ENCODE measurements around the gene CCDC86.

CCDC86 gene

GRCh38 chr11:60803273-60803936 lies 38.5 kb upstream of the CCDC86 start:
- TF ChIP-seq, protein P1, sequence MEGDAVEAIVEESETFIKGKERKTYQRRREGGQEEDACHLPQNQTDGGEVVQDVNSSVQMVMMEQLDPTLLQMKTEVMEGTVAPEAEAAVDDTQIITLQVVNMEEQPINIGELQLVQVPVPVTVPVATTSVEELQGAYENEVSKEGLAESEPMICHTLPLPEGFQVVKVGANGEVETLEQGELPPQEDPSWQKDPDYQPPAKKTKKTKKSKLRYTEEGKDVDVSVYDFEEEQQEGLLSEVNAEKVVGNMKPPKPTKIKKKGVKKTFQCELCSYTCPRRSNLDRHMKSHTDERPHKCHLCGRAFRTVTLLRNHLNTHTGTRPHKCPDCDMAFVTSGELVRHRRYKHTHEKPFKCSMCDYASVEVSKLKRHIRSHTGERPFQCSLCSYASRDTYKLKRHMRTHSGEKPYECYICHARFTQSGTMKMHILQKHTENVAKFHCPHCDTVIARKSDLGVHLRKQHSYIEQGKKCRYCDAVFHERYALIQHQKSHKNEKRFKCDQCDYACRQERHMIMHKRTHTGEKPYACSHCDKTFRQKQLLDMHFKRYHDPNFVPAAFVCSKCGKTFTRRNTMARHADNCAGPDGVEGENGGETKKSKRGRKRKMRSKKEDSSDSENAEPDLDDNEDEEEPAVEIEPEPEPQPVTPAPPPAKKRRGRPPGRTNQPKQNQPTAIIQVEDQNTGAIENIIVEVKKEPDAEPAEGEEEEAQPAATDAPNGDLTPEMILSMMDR (IDR thresholded peaks at IDR 0.05; ENCODE audit: borderline replicate concordance, extremely low read depth, low read length, poor library complexity, severe bottlenecking) = no peak
- TF ChIP-seq EZH2 (IDR thresholded peaks at IDR 0.05; ENCODE audit: borderline replicate concordance, low read depth, low read length, severe bottlenecking) = no peak
- Histone ChIP-seq H3K36me3 (ENCODE audit: insufficient read depth, low read length) (no peaks in the 10 kb centered on the region), H3K4me3 (ENCODE audit: low read depth in 1 of 2, low read length in 2 of 2) (no peak overlapping the region), H3K9me3 (ENCODE audit: insufficient read depth, low read length, severe bottlenecking) (no peaks in the 10 kb centered on the region), H3K79me2 (ENCODE audit: insufficient read depth, low read length) (no peaks in the 10 kb centered on the region), H3K27ac (ENCODE audit: low read length) (no peak overlapping the region), H3K27me3 (ENCODE audit: insufficient read depth, low read length, poor library complexity) (no peaks in the 10 kb centered on the region), H3K9ac (ENCODE audit: low read depth, low read length) (no peak overlapping the region), H2AFZ (ENCODE audit: low read depth, low read length) (no peak overlapping the region), H3K4me2 (ENCODE audit: insufficient read depth, low read length) (no peak overlapping the region), H3K4me1 (ENCODE audit: insufficient read depth, low read length) (no peaks in the 10 kb centered on the region), H4K20me1 (ENCODE audit: insufficient read depth, low read length) (no peaks in the 10 kb centered on the region)
- no peak for ATAC-seq (ENCODE audit: insufficient read depth, low read depth)
- DNase-seq = no peak

DNA sequence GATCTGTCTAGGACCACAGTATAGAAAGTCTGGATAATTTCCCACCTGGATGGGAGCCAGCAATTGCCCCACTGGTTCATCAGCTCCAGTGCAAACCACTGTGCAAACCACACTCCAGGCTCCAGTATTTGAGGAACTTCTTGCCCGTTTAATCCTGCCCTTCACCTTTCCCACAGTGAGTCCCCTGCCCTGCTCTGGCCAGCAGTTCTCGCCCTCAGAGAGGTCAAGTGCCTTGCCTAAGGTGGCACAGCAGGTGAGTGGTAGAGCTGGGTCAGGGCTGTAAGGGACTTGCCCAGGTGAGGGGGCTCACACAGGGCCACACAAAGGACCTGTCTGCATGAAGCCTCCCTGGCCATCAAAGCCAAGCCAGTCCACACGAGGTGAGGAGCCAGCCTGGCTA lies 32.7 kb upstream of the CCDC86 start:
- Histone ChIP-seq H3K79me2 (ENCODE audit: insufficient read depth, low read length) (no peaks in the 10 kb centered on the region), H3K36me3 (ENCODE audit: insufficient read depth, low read length) (no peaks in the 10 kb centered on the region), H2AFZ (ENCODE audit: low read depth, low read length) (no peak overlapping the region), H3K4me3 (ENCODE audit: low read depth in 1 of 2, low read length in 2 of 2) (no peak overlapping the region), H3K9me3 (ENCODE audit: insufficient read depth, low read length, severe bottlenecking) (no peaks in the 10 kb centered on the region), H3K27me3 (ENCODE audit: insufficient read depth, low read length, poor library complexity) (no peaks in the 10 kb centered on the region), H3K9ac (ENCODE audit: low read depth, low read length) (no peak overlapping the region), H3K4me2 (ENCODE audit: insufficient read depth, low read length) (no peak overlapping the region), H3K4me1 (ENCODE audit: insufficient read depth, low read length) (no peaks in the 10 kb centered on the region), H3K27ac (ENCODE audit: low read length) (no peak overlapping the region), H4K20me1 (ENCODE audit: insufficient read depth, low read length) (0 out of 2 replicates have a peak, but pooled peaks cover 4% of the 10 kb centered on the region)
- DNase-seq (no peak), ATAC-seq (ENCODE audit: insufficient read depth, low read depth) (no peak)
- no peak for TF ChIP-seq EZH2 (IDR thresholded peaks at IDR 0.05; ENCODE audit: borderline replicate concordance, low read depth, low read length, severe bottlenecking)
- TF ChIP-seq, protein P1 (IDR thresholded peaks at IDR 0.05; ENCODE audit: borderline replicate concordance, extremely low read depth, low read length, poor library complexity, severe bottlenecking) = no peak

DNA sequence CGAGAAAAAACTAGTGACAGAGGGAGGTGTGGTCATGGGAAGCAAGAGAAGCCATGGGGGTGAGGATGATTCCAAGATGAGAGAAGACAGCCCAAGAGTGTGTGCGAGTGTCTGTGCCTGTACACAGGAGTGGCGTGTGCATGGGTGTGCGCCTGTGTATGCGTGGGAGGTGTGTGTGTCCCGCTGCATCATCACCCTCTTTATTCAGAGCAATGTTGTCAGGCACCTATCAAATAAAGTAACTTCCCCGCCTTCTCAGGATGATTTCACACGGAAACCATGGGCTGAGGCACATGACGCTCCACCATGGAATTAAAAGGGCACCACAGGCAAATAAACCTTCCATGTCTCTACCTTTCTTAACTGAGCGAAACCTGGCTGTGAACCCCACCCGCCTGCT lies 32.2 kb upstream of the CCDC86 start:
- H3K4me2 ChIP-seq (ENCODE audit: insufficient read depth, low read length) = no peak overlapping the region
- H3K36me3 ChIP-seq (ENCODE audit: insufficient read depth, low read length) = no peaks in the 10 kb centered on the region
- no peaks in the 10 kb centered on the region for H3K9me3 ChIP-seq (ENCODE audit: insufficient read depth, low read length, severe bottlenecking)
- no peak for TF ChIP-seq EZH2 (IDR thresholded peaks at IDR 0.05; ENCODE audit: borderline replicate concordance, low read depth, low read length, severe bottlenecking)
- TF ChIP-seq, protein P1 (IDR thresholded peaks at IDR 0.05; ENCODE audit: borderline replicate concordance, extremely low read depth, low read length, poor library complexity, severe bottlenecking) = no peak
- no peaks in the 10 kb centered on the region for H3K4me1 ChIP-seq (ENCODE audit: insufficient read depth, low read length)
- no peak overlapping the region for H3K9ac ChIP-seq (ENCODE audit: low read depth, low read length)
- no peaks in the 10 kb centered on the region for H3K27me3 ChIP-seq (ENCODE audit: insufficient read depth, low read length, poor library complexity)
- DNase-seq = no peak
- no peak overlapping the region for H2AFZ ChIP-seq (ENCODE audit: low read depth, low read length)
- no peak overlapping the region for H3K27ac ChIP-seq (ENCODE audit: low read length)
- H3K4me3 ChIP-seq (ENCODE audit: low read depth in 1 of 2, low read length in 2 of 2) = no peak overlapping the region
- H3K79me2 ChIP-seq (ENCODE audit: insufficient read depth, low read length) = no peaks in the 10 kb centered on the region
- no peak for ATAC-seq (ENCODE audit: insufficient read depth, low read depth)
- H4K20me1 ChIP-seq (ENCODE audit: insufficient read depth, low read length) = 0 out of 2 replicates have a peak, but pooled peaks cover 4% of the 10 kb centered on the region
